Stimulated activated CD8-positive, alpha-beta memory T cell treated with anti-CD3 and anti-CD28 coated beads, Interleukin-12 subunit alpha, Interleukin-12 subunit beta, amount 100 ng/mL, for 4 hours (primary cell): Measurements from ENCODE around the gene PSG4.
"Not testable (repeated sequence)": the region's sequence is repeated elsewhere in the genome, so short reads cannot be mapped to it uniquely, and the experiment has no call there.

Experiments used
- DNase-seq: peaks from one replicate; pipeline ENCODE4 v3.0.0-alpha.2; 2020; ENCODE audit warnings: low read depth

Gene PSG4

GRCh38 chr19:43198686-43199419 is 6.6 kb downstream of the PSG4 start:
- DNase-seq = not testable (repeated sequence)

GRCh38 chr19:43197666-43198397 is 7.6 kb downstream of the PSG4 start:
- DNase-seq = not testable (repeated sequence)

GRCh38 chr19:43194397-43194796 is 11.0 kb downstream of the PSG4 start:
- not testable (repeated sequence) for DNase-seq

GRCh38 chr19:43192381-43193155 is 12.9 kb downstream of the PSG4 start:
- DNase-seq = not testable (repeated sequence)

GRCh38 chr19:43188092-43188491 is 17.3 kb downstream of the PSG4 start:
- DNase-seq = not testable (repeated sequence)

- not testable (repeated sequence) for DNase-seq
These were observed 19.0 kb downstream of the PSG4 start, which contains the start of gene PSG5 for GRCh38 chr19:43186311-43186935. Gene PSG5, minus strand, starts transcription at chr19:43186536. Its CDS starts 131 bp downstream, at chr19:43186405.

GRCh38 chr19:43181869-43182771 is 23.3 kb downstream of the PSG4 start:
- not testable (repeated sequence) for DNase-seq

GRCh38 chr19:43179569-43180147 is 25.8 kb downstream of the PSG4 start:
- DNase-seq = not testable (repeated sequence)

- not testable (repeated sequence) for DNase-seq
These were observed 26.9 kb downstream of the PSG4 start for GRCh38 chr19:43178577-43178976.

GRCh38 chr19:43165906-43166305 is 39.5 kb downstream of the PSG4 start:
- not testable (repeated sequence) for DNase-seq

- DNase-seq = not testable (repeated sequence)
These were observed 42.3 kb downstream of the PSG4 start for GRCh38 chr19:43163135-43163534.

- DNase-seq = not testable (repeated sequence)
These were observed 43.2 kb downstream of the PSG4 start for GRCh38 chr19:43162261-43162660.

GRCh38 chr19:43152214-43152613 is 53.2 kb downstream of the PSG4 start:
- DNase-seq = no peak

- DNase-seq = not testable (repeated sequence)
These were observed 55.6 kb downstream of the PSG4 start for GRCh38 chr19:43149788-43150187.

- no peak for DNase-seq
These were observed 57.2 kb downstream of the PSG4 start for GRCh38 chr19:43148233-43148632.
